Upper lobe of left lung (tissue), 6 donors: ENCODE results near the gene FBLN7. TPM values are rescaled to one million over a fixed set of nuclear protein-coding genes. Genes with fewer than 3 reads are reported as not detected.

ENCODE experiments used
- ATAC-seq, 2 donors: fragments of 200-7000 bp; cut with Tn5 transposase; one replicate each; pipeline ENCODE4 v1.9.1; 2022; ENCODE audit warnings: mild to moderate bottlenecking in 2 of 2, moderate library complexity in 2 of 2; ENCODE audit not compliant: low FRiP score in 2 of 2
- DNase-seq, 2 donors: peaks; one replicate each; pipeline ENCODE4 v3.0.0-alpha.2; 2019 to 2020
- H3K27ac ChIP-seq, 4 donors: fragments of 200-600 bp; sonication (generic); one replicate each; pipeline ENCODE4 v1.5.1; 2016 to 2019
- H3K27me3 ChIP-seq, 4 donors: fragments of 200-600 bp; sonication (generic); one replicate each; pipeline ENCODE4 v1.5.1; 2017 to 2019
- H3K36me3 ChIP-seq, 4 donors: fragments of 200-600 bp; sonication (generic); one replicate each; pipeline ENCODE4 v1.5.1; 2016 to 2019
- H3K4me1 ChIP-seq, 4 donors: fragments of 200-600 bp; sonication (generic); one replicate each; pipeline ENCODE4 v1.5.1; 2018 to 2019
- H3K4me3 ChIP-seq, 4 donors: fragments of 200-600 bp; sonication (generic); one replicate each; pipeline ENCODE4 v1.5.1; 2017 to 2019; ENCODE audit warnings: mild to moderate bottlenecking in 2 of 4, moderate library complexity in 1 of 4
- H3K9me3 ChIP-seq, 4 donors: fragments of 200-600 bp; sonication (generic); one replicate each; pipeline ENCODE4 v1.5.1; 2018 to 2019
- CTCF ChIP-seq, 6 experiments: fragments of 450-650 bp in 4 of 6; fragments of 200-600 bp in 2 of 6; sonication (generic) in 2 of 6; IDR thresholded peaks; one replicate each; pipeline ENCODE4 v1.5.1; 2016 to 2019; ENCODE audit warnings: antibody characterized with exemption in 6 of 6
- EP300 ChIP-seq, 4 donors: sonication (generic); formaldehyde crosslinking; IDR thresholded peaks; one replicate each; pipeline ENCODE4 v1.5.1; 2017; ENCODE audit warnings: antibody characterized with exemption in 4 of 4, control low read depth in 2 of 4
- POLR2A ChIP-seq, 4 donors: fragments of 450-650 bp; IDR thresholded peaks; one replicate each; pipeline ENCODE4 v1.5.1; 2016 to 2017; ENCODE audit warnings: antibody characterized with exemption in 4 of 4, mild to moderate bottlenecking in 2 of 4
- POLR2AphosphoS5 ChIP-seq, 2 donors: sonication (generic); formaldehyde crosslinking; IDR thresholded peaks; one replicate each; pipeline ENCODE4 v1.5.1; 2017; ENCODE audit warnings: antibody characterized with exemption in 2 of 2
- WGBS, 2 donors: methylation state at CpG; one replicate each; pipeline ENCODE4 v1.1.5; 2017 to 2018; 5-methylcytosine and 5-hydroxymethylcytosine counted together
- total RNA-seq, 6 donors: library from RNA; depleted of rRNA in 4 of 6; stranded (reverse); fragments of >200 nt in 4 of 6; gene quantifications; one replicate each; pipeline versions ENCODE4 v1.1.0 to v1.2.1, GENCODE V29; 2016 to 2021
- donor health status: DM: no; HTN: no; CAD: no; lungs with moderate emphysema.
- donor health status: DM: no; HTN: yes; CAD: no; lungs with severe emphysema.

Gene FBLN7
- total RNA-seq, result 1 to 10 TPM in 5 of 6 donors, not detected in 1; 2.0 to 6.9 (median 4.0) TPM

- Histone ChIP-seq H3K4me3 (peak within 1 kb of the TSS; percentile 46 to 66 (median 58)), H3K27ac (no peak within 1 kb of the TSS), H3K27me3 (peaks cover 0 to 2% (median 0%) of the 10 kb centered on the region in 4 donors), H3K36me3 (no peaks in the 10 kb centered on the region), H3K4me1 (peaks cover 0 to 21% (median 8%) of the 10 kb centered on the region in 4 donors), H3K9me3 (no peaks in the 10 kb centered on the region)
- 1% methylated on average over 16 of the region's 84 CpGs; no CpG with 5 or more reads in 1 of the 2 donors for WGBS, 2 donors
- peak in 1 of 2 donors; percentile 70 for ATAC-seq
- DNase-seq, result peak in 1 of 2 donors; percentile 88
- TF ChIP-seq POLR2A (IDR thresholded peaks at IDR 0.05) (no peak), EP300 (IDR thresholded peaks at IDR 0.05) (no peak), POLR2AphosphoS5 (IDR thresholded peaks at IDR 0.05) (no peak), CTCF (IDR thresholded peaks at IDR 0.05) (no peak)
Measured at GRCh38 chr2:112138159-112139032, at the start of gene FBLN7. Gene FBLN7, plus strand, starts transcription at chr2:112138385. Its CDS starts 271 bp downstream, at chr2:112138656.

- H3K27me3 ChIP-seq, result no peaks in the 10 kb centered on the region
- WGBS, 2 donors, result 85% methylated on average over 5 of the region's 5 CpGs
Measured at GRCh38 chr2:112089375-112089774, 48.8 kb upstream of the FBLN7 start.

GRCh38 chr2:112092286-112093041 lies 45.7 kb upstream of the FBLN7 start:
- Histone ChIP-seq H3K4me1 (peaks cover 0 to 8% (median 4%) of the 10 kb centered on the region in 4 donors), H3K27me3 (no peaks in the 10 kb centered on the region), H3K36me3 (peaks cover 0 to 69% (median 35%) of the 10 kb centered on the region in 4 donors), H3K9me3 (no peaks in the 10 kb centered on the region), H3K4me3 (no peak overlapping the region), H3K27ac (peak overlapping the region; percentile 32 to 67 (median 47))
- DNase-seq (no peak), ATAC-seq (no peak)
- WGBS, 2 donors, result 88 to 89% methylated on average over 6 of the region's 6 CpGs
- TF ChIP-seq EP300 (IDR thresholded peaks at IDR 0.05) (no peak), POLR2AphosphoS5 (IDR thresholded peaks at IDR 0.05) (no peak), POLR2A (IDR thresholded peaks at IDR 0.05) (no peak), CTCF (IDR thresholded peaks at IDR 0.05) (no peak)

More at GRCh38 chr2:112089375-112089774, 48.8 kb upstream of the FBLN7 start:
- Histone ChIP-seq H3K9me3 (no peaks in the 10 kb centered on the region), H3K4me1 (peaks cover 0 to 8% (median 4%) of the 10 kb centered on the region in 4 donors), H3K27ac (no peak overlapping the region), H3K4me3 (no peak overlapping the region), H3K36me3 (peaks cover 3 to 79% (median 49%) of the 10 kb centered on the region in 4 donors)
- TF ChIP-seq CTCF (IDR thresholded peaks at IDR 0.05), result no peak
- DNase-seq (no peak), ATAC-seq (no peak)

- Histone ChIP-seq H3K27ac (peak overlapping the region; percentile 32 to 67 (median 47)), H3K9me3 (no peaks in the 10 kb centered on the region), H3K4me3 (no peak overlapping the region), H3K36me3 (peaks cover 0 to 69% (median 33%) of the 10 kb centered on the region in 4 donors), H3K27me3 (no peaks in the 10 kb centered on the region), H3K4me1 (peaks cover 0 to 8% (median 4%) of the 10 kb centered on the region in 4 donors)
- 62 to 71% methylated on average over 1 of the region's 1 CpG for WGBS, 2 donors
- no peak for TF ChIP-seq POLR2AphosphoS5 (IDR thresholded peaks at IDR 0.05)
- DNase-seq (no peak), ATAC-seq (no peak)
Measured at GRCh38 chr2:112093216-112093615, 45.0 kb upstream of the FBLN7 start.

GRCh38 chr2:112095681-112096080 lies 42.5 kb upstream of the FBLN7 start:
- ATAC-seq, result no peak
- TF ChIP-seq CTCF (IDR thresholded peaks at IDR 0.05) (no peak), EP300 (IDR thresholded peaks at IDR 0.05) (no peak), POLR2A (IDR thresholded peaks at IDR 0.05) (no peak), POLR2AphosphoS5 (IDR thresholded peaks at IDR 0.05) (no peak)
- H3K36me3 ChIP-seq, result peaks cover 12 to 69% (median 35%) of the 10 kb centered on the region in 4 donors
- peaks cover 0 to 8% (median 4%) of the 10 kb centered on the region in 4 donors for H3K4me1 ChIP-seq
- 77 to 86% methylated on average over 1 of the region's 1 CpG for WGBS, 2 donors
- peak overlapping the region in 1 of 4 donors; percentile 21 for H3K27ac ChIP-seq
- H3K27me3 ChIP-seq, result no peaks in the 10 kb centered on the region
- H3K4me3 ChIP-seq, result no peak overlapping the region
- H3K9me3 ChIP-seq, result no peaks in the 10 kb centered on the region
- no peak for DNase-seq
